ENCODE measurements around the gene MAGEL2.

DNA sequence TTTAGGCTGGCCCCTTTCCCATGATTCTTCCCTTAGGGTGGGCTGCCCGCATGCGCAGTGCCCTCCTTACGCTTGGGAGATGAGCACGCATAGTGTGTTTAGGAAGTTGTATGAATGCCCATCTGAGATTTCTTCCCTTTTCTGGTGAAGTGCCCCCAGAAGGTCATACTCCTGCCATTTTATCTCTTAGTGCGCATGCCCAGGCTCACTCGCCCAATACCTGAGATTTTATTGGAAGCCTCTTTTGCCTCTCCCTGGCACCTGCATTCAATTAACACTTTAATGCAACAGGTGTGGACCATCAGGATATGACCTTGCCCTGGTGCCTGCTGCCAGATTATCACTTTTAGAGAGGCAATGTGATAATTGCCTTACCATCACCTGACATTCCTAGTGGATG is 45.5 kb downstream of the MAGEL2 start:
- TF ChIP-seq, protein P1, sequence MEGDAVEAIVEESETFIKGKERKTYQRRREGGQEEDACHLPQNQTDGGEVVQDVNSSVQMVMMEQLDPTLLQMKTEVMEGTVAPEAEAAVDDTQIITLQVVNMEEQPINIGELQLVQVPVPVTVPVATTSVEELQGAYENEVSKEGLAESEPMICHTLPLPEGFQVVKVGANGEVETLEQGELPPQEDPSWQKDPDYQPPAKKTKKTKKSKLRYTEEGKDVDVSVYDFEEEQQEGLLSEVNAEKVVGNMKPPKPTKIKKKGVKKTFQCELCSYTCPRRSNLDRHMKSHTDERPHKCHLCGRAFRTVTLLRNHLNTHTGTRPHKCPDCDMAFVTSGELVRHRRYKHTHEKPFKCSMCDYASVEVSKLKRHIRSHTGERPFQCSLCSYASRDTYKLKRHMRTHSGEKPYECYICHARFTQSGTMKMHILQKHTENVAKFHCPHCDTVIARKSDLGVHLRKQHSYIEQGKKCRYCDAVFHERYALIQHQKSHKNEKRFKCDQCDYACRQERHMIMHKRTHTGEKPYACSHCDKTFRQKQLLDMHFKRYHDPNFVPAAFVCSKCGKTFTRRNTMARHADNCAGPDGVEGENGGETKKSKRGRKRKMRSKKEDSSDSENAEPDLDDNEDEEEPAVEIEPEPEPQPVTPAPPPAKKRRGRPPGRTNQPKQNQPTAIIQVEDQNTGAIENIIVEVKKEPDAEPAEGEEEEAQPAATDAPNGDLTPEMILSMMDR (IDR thresholded peaks at IDR 0.05), result no peak
- TF ChIP-seq POLR2A (IDR thresholded peaks at IDR 0.05) (no peak), EP300 (IDR thresholded peaks at IDR 0.05) (no peak)

All from tibial nerve (tissue), 4 donors.